Caco-2 (cell line): Measurements from ENCODE around the gene KIF14. TPM values are rescaled to one million over a fixed set of nuclear protein-coding genes. Genes with fewer than 3 reads are reported as not detected.
"Not testable (repeated sequence)": the region's sequence is repeated elsewhere in the genome, so short reads cannot be mapped to it uniquely, and the experiment has no call there.

ENCODE experiments used
- BruUV-seq: library from RNA; stranded (reverse); fragments of 400-500 nt; replicated peaks from 2 replicates; lab custom pipeline; 2021; lab: Mats Ljungman, UMichigan
- CTCF ChIA-PET: fragments of 300-600 bp; sonication (Branson Sonifier 250); formaldehyde crosslinking; loops from one replicate; lab custom pipeline; 2022; ENCODE audit warnings: antibody characterized with exemption; lab: Charles Lee
- POLR2A ChIA-PET: fragments of 300-600 bp; sonication (Branson Sonifier 250); formaldehyde crosslinking; loops from one replicate; lab custom pipeline; 2022; ENCODE audit warnings: antibody characterized with exemption; lab: Charles Lee
- DNase-seq, 2 experiments: peaks; one replicate each; pipeline versions ENCODE4 v3.0.0 to v3.0.0-alpha.2; 2020 to 2022
- H3K27me3 ChIP-seq: replicated peaks from 2 replicates; pipeline ENCODE4 v1.6.0; 2011; ENCODE audit warnings: low read length; ENCODE audit not compliant: control insufficient read depth, insufficient read depth
- H3K36me3 ChIP-seq: 2 replicates; pipeline ENCODE4 v1.5.1; 2011; ENCODE audit warnings: low read length; ENCODE audit not compliant: control insufficient read depth, insufficient read depth
- H3K4me1 ChIP-seq: fragments of 250-450 bp; sonication (Bioruptor Pico); 2 replicates; pipeline ENCODE4 v1.5.1; 2020; ENCODE audit warnings: mild to moderate bottlenecking
- H3K4me3 ChIP-seq: 2 replicates; pipeline ENCODE4 v1.5.1; 2011; ENCODE audit warnings: low read depth, mild to moderate bottlenecking, control low read depth, low read length
- H3K9me3 ChIP-seq: fragments of 250-450 bp; sonication (Bioruptor Pico); 2 replicates; pipeline ENCODE4 v1.5.1; 2020; ENCODE audit warnings: mild to moderate bottlenecking, moderate library complexity
- H3K27ac Mint-ChIP-seq: one replicate; pipeline ENCODE4 v1.8.0; 2022; ENCODE audit warnings: mixed read lengths; ENCODE audit not compliant: unreplicated experiment
- H3K27me3 Mint-ChIP-seq: one replicate; pipeline ENCODE4 v1.8.0; 2022; ENCODE audit warnings: mixed read lengths; ENCODE audit not compliant: insufficient read depth, unreplicated experiment
- H3K36me3 Mint-ChIP-seq: one replicate; pipeline ENCODE4 v1.8.0; 2022; ENCODE audit warnings: mild to moderate bottlenecking, mixed read lengths; ENCODE audit not compliant: insufficient read depth, unreplicated experiment
- H3K4me1 Mint-ChIP-seq: one replicate; pipeline ENCODE4 v1.8.0; 2022; ENCODE audit warnings: low read depth, mixed read lengths; ENCODE audit not compliant: unreplicated experiment
- H3K4me3 Mint-ChIP-seq: one replicate; pipeline ENCODE4 v1.8.0; 2022; ENCODE audit warnings: mild to moderate bottlenecking, moderate library complexity, mixed read lengths; ENCODE audit not compliant: unreplicated experiment
- H3K9me3 Mint-ChIP-seq: one replicate; pipeline ENCODE4 v1.8.0; 2022; ENCODE audit warnings: mixed read lengths; ENCODE audit not compliant: unreplicated experiment
- CTCF ChIP-seq, 2 experiments: fragments of 200-600 bp in 1 of 2; IDR thresholded peaks; 1 replicate in 1 of 2; 2 replicates in 1 of 2; pipeline versions ENCODE4 v1.5.1 to v1.8.0; 2011 to 2022; ENCODE audit warnings: antibody characterized with exemption in 1 of 2, control low read depth in 1 of 2, inconsistent platforms in 1 of 2, low read depth in 1 of 2, low read length in 1 of 2, mild to moderate bottlenecking in 1 of 2, moderate library complexity in 1 of 2; ENCODE audit not compliant: insufficient read depth in 1 of 2, severe bottlenecking in 1 of 2, unreplicated experiment in 1 of 2
- intact Hi-C: fragments of 100-400 bp; cut with micrococcal nuclease; formaldehyde crosslinking; loops from one replicate; pipeline ENCODE4 v1.10.0; 2022; ENCODE audit not compliant: unreplicated experiment
- total RNA-seq: library from RNA; stranded (reverse); gene quantifications from 2 replicates; pipeline ENCODE4 v1.2.3, GENCODE V29; 2022

KIF14 gene
- total RNA-seq, 1 experiment from 2014 or later = 11.6 TPM

DNA sequence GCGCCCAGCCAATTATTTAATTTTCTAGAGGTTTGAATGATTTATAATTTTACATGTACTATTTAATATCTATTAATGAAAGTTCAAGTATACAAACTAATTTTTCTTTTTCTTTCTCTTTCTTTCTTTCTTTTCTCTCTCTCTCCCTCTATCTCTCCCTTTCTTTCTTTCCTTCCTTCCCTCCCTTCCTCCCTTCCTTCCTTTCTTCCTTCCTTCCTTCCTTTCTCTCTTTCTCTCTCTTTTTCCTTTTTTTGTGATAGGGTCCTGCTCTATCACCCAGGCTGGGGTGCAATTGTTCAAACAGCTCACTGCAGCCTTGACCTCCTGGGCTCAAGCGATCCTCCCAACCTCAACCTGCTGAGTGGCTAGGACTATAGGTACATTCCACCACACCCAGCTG, 16.1 kb upstream of the KIF14 start:
- intact Hi-C loops = no loop called here
- H3K36me3 ChIP-seq = no peaks in the 10 kb centered on the region
- H3K4me3 ChIP-seq = no peak overlapping the region
- H3K4me1 Mint-ChIP-seq = peaks cover 14% of the 10 kb centered on the region
- H3K36me3 Mint-ChIP-seq = no peaks in the 10 kb centered on the region
- H3K9me3 Mint-ChIP-seq = no peaks in the 10 kb centered on the region
- H3K27me3 ChIP-seq = no peaks in the 10 kb centered on the region
- no peak for DNase-seq
- peaks cover 13% of the 10 kb centered on the region; the same call in 1 of the 2 replicates for H3K4me1 ChIP-seq
- no peak for TF ChIP-seq CTCF (IDR thresholded peaks at IDR 0.05; ENCODE audit: insufficient read depth in 1 of 2, low read depth in 1 of 2, low read length in 1 of 2, severe bottlenecking in 1 of 2, unreplicated experiment in 1 of 2)
- H3K27ac Mint-ChIP-seq = no peak overlapping the region
- H3K4me3 Mint-ChIP-seq = no peak overlapping the region
- BruUV-seq = no TSS peak
- ChIA-PET POLR2A (no interaction called here), CTCF (no interaction called here)
- H3K27me3 Mint-ChIP-seq = no peaks in the 10 kb centered on the region
- H3K9me3 ChIP-seq = no peaks in the 10 kb centered on the region

DNA sequence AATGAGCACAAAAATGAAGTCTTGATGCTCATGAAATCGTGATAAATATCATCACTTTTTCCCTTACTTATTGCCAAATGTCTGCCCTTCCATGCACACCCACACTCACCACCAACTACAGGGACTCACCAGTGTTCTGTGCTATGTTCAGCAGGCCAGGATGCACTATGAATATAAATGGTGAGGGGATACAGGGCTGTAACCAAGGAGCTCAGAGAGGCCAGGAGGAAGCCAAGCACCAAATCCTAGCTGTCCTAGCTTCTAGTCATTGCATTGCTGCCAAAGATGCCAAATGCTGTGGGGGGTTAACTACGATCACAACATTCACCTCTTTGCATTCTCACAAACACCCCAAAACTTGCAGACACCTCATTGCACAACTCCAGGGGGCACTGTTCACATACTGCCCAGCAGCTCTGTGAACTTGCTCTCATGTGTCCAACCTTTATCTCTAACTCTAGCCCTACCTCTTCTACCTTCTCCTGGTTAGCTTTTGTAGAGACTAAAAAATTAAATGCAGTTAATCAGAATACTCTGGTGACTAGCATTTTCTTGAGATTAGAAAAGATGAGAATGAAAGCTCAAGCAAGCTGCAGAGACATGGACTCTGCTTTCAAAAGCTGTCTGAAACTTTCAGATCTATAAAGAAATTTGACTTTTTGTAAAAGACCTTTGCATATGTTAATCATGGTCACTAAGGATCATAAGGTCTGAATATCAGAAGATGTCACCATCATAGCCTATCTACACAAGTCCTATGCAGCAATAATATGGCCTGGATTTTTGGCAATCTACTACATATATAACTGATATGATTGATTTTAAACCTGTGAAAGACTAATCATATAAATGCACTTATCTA, 13.9 kb upstream of the KIF14 start:
- ChIA-PET CTCF (interaction anchor here (0.5 kb wide), 1 partner anchor 12 kb away, joined by 4 read pairs; no protein-coding TSS in a partner anchor), POLR2A (interaction anchor here (0.5 kb wide), 1 partner anchor 10 kb away, joined by 3 read pairs; no protein-coding TSS in a partner anchor)
- Mint-ChIP-seq H3K27me3 (no peaks in the 10 kb centered on the region), H3K4me3 (no peak overlapping the region), H3K9me3 (no peaks in the 10 kb centered on the region), H3K4me1 (peaks cover 6% of the 10 kb centered on the region), H3K27ac (no peak overlapping the region), H3K36me3 (no peaks in the 10 kb centered on the region)
- TF ChIP-seq CTCF (IDR thresholded peaks at IDR 0.05; ENCODE audit: insufficient read depth in 1 of 2, low read depth in 1 of 2, low read length in 1 of 2, severe bottlenecking in 1 of 2, unreplicated experiment in 1 of 2) = no peak
- no peak overlapping the region for H3K4me3 ChIP-seq
- DNase-seq = no peak
- intact Hi-C loops = no loop called here
- BruUV-seq = no TSS peak
- no peaks in the 10 kb centered on the region for H3K36me3 ChIP-seq
- no peaks in the 10 kb centered on the region for H3K27me3 ChIP-seq
- H3K4me1 ChIP-seq = peaks cover 12% of the 10 kb centered on the region; the same call in 1 of the 2 replicates
- H3K9me3 ChIP-seq = no peaks in the 10 kb centered on the region

GRCh38 chr1:200631375-200631774, 10.8 kb upstream of the KIF14 start:
- DNase-seq = no peak
- no peak overlapping the region for H3K27ac Mint-ChIP-seq
- H3K27me3 Mint-ChIP-seq = no peaks in the 10 kb centered on the region
- Histone ChIP-seq H3K4me1 (peaks cover 11% of the 10 kb centered on the region; the same call in 1 of the 2 replicates), H3K9me3 (no peaks in the 10 kb centered on the region), H3K4me3 (no peak overlapping the region), H3K27me3 (no peaks in the 10 kb centered on the region), H3K36me3 (no peaks in the 10 kb centered on the region)
- BruUV-seq = no TSS peak
- intact Hi-C loops = no loop called here
- H3K9me3 Mint-ChIP-seq = no peaks in the 10 kb centered on the region
- no peak overlapping the region for H3K4me3 Mint-ChIP-seq
- H3K4me1 Mint-ChIP-seq = no peaks in the 10 kb centered on the region
- TF ChIP-seq CTCF (IDR thresholded peaks at IDR 0.05; ENCODE audit: insufficient read depth in 1 of 2, low read depth in 1 of 2, low read length in 1 of 2, severe bottlenecking in 1 of 2, unreplicated experiment in 1 of 2) = no peak
- H3K36me3 Mint-ChIP-seq = no peaks in the 10 kb centered on the region
- POLR2A ChIA-PET = no interaction called here
- CTCF ChIA-PET = no interaction called here

GRCh38 chr1:200630515-200630899, 10.0 kb upstream of the KIF14 start:
- H3K9me3 ChIP-seq, DNase-seq, BruUV-seq, H3K27me3 Mint-ChIP-seq, POLR2A ChIA-PET, H3K36me3 ChIP-seq, H3K4me3 Mint-ChIP-seq, H3K36me3 Mint-ChIP-seq, CTCF ChIA-PET, H3K4me1 Mint-ChIP-seq, H3K27ac Mint-ChIP-seq, intact Hi-C loops, H3K27me3 ChIP-seq, H3K4me3 ChIP-seq, H3K9me3 Mint-ChIP-seq: not testable (repeated sequence)
- peaks cover 11% of the 10 kb centered on the region; the same call in 1 of the 2 replicates for H3K4me1 ChIP-seq
